ENCODE measurements around the gene TBC1D4.
A peak's percentile ranks its signal among the peaks of the same experiment; 100 is the strongest.
"Not testable (repeated sequence)": the region's sequence is repeated elsewhere in the genome, so short reads cannot be mapped to it uniquely, and the experiment has no call there.

Gene TBC1D4

DNA sequence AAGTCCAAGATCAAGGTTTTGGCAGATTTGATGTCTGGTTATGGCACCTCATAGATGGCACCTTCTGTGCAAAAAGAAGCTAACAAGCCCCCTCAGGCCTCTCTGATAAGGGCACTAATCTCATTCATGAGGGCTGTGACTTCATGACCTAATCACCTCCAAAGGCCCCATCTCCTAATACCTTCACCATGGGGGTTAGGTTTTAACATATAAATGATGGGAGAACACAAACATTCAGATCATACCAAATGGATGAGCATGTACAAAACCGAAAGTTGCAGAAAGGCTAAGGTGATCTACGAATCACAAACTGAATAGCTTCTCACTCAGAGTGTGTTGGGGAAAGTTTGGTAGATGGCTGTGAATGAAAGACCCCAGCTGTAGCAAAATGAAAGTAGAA, 217.4 kb downstream of the TBC1D4 start:
- DNase-seq (ENCODE audit: low spot score) = no peak

DNA sequence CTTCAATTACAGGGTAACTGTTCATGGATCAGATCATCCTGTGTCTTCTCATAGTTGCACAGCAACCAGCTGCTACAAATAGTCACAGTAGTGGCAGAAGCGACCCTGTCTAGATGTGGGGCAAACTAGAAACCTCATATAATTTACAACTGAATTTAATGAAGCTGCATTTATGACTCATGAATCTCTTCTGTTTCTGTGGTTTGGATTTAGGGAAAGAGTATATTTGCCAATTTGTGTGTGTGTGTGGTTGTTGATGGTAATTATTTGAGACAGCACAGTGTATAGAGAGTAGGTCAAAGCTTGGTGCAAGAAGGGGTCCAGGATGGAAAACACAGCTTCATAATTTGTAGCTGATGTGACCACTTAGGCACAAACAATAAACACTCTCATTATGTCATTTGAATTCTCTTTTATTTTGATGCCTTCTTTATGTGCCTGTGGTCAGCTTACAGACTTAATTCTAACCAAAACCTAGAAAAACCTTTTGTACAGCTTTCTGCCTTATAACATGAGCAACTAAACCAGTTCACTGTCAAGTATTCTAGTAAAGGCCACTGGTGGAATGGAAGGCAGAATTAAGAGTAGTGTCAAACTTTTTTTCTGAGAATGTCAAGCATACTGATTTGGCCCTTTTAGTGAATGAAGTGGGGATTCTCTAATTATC, 218.1 kb downstream of the TBC1D4 start:
- no peak for DNase-seq (ENCODE audit: low spot score)

DNA sequence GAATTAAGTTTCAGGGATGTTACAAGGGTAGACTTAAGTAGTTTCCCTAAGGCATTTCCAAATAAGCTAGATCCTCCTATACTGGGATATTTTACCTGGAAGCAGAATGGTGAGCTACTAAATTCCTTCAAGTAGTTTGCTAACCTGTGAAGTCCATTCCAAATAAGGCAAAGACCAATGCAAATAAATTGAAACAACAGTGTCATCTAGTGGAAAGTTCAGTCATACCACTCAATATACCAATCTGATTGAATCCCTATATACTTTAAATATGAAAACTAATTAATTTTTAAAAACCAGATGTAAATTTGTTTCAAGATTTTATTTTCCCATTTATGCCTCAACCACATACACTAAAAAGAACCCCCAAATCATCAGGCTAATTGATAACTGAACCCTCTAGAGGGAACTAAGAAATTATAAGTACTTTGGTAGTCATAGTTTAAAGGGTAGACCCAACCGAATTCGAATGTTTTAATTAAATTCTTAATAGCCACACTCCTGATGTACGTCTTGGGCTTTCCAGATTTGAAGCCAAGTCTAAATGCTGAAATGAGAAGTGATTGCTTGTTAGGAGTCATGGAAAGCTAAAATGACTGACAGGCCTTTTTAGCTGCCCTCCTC, 223.7 kb downstream of the TBC1D4 start:
- peak; percentile 17 for DNase-seq (ENCODE audit: low spot score)

DNA sequence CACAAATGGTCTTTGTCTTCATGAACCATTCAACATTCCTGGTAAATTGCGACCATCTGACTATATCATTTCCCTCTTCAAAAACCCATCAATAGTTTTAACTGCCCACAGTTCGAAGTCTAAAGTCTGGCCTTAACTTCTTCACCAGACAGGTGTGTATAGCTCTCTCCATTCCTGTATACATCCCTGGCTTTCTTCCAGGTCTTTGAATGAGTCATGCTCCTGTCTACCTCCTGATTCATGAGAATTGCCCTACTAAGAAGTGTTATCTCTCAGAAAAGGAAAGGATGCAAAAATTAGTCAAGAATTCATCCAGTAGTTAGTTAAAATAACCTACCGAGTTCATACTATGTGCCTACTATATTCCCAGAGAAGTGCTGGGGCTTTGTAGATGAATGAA, 225.0 kb downstream of the TBC1D4 start:
- DNase-seq (ENCODE audit: low spot score) = peak; percentile 35

DNA sequence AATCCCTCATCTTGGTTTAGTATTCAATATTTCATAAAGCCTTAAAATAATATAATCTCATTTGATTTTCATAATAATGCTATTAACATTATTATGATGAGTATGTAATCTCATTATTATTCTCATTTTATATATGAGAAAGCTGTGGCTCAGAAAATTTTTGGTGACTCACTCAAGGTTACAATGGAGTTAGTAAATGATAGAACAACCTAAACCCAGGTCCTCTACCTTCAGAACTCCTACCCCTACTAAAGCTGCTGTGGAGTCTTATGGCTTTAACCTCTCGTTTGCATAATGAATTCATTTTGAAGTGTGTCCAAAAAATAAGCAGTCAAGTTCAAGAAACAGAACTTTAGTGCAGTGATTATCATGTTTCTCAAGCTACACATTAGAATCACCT, 226.3 kb downstream of the TBC1D4 start:
- no peak for DNase-seq (ENCODE audit: low spot score)

DNA sequence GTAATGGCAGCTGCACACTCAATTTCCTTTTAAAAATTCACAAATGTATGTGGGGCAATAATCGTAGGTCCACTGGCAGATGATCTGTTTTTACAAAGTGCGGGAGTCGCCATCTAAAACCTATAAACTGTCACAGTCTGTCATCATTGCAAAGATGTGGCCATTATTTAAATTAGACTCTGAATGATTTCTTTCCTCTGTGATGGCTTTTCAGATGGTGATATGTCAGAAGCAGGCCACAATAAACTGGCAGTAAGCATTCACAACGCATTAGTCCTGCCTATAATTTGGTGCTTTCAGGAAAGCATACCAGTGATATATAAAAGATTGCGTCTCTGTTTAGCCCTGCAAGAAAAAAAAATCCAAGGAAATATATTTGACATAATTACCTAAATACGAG, 226.8 kb downstream of the TBC1D4 start:
- DNase-seq (ENCODE audit: low spot score) = no peak

DNA sequence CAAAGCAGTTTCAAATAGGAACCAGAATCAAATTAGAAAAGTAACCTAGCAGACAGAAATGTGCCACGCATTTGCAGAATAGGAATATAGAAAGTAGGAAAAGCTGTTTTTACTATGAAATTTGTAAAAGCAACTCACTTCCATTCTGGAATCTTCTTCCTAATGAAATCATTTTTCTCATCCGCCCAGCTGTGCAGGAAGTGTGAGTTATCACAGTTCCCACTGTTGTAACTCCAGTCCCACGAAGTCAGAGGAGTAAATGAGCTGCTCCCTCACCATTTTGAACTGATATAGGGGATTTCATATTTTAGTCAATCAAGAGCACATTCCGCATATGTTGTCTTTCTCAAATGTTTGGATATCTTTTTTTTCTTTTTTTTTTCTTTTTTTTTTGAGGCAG, 230.8 kb downstream of the TBC1D4 start:
- DNase-seq (ENCODE audit: low spot score) = no peak

DNA sequence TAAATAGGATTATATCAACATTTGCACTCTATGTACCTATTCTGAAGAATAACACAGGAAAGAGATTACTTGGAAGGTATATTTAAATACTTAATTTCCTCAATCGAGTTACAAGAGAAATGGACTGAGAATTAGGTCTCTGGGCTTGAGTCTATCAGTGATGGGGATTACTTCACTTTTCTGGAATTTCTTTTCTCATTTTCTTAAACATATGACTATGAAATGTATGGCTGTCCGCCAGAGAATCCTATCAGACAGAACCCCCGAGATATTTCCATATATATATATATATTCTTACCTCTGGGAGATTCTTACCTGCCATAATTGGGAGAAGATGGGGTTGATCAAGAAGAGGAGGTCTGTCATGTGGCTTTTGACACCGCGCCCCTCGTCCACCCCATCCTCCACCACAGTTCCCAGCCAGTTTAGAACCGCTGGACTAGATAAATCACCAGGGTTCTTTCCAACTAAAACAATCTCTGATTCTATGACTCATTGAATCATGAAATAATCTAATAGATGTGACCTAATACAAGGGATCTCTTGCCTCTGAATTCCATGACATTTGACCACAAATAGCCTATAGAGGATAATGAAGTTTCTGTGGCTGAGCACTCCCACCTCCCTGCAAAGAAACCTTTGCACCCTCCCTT, 231.3 kb downstream of the TBC1D4 start:
- DNase-seq (ENCODE audit: low spot score) = no peak

DNA sequence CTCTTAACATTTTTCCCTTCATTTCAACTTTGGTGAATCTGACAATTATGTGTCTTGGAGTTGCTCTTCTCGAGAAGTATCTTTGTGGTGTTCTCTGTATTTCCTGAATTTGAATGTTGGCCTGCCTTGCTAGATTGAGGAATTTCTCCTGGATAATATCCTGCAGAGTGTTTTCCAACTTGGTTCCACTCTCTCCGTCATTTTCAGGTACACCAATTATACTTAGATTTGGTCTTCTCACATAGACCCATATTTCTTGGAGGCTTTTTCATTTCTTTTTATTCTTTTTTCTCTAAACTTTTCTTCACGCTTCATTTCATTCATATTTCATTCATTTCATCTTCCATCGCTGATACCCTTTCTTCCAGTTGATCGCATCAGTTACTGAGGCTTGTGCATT, 236.4 kb downstream of the TBC1D4 start:
- DNase-seq (ENCODE audit: low spot score) = not testable (repeated sequence)

DNA sequence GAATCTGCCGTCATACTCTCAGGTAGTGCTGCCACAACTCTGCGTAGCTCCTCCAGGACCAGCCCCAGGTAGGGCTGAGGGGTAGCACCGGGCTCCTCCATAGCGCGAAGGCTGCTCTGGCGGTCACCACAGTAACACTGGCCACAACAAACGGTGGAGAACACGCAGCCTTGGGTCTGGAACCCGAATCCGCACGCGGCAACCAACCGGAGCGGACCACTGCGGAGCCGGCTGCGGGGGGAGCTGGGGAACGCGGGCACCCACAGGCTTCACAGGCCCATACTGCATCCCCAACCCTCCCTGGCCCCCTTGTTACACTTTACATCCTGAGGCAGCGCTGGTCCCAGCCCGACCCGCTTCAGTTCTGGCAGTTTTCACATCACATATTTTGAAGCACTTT, 241.7 kb downstream of the TBC1D4 start:
- not testable (repeated sequence) for DNase-seq (ENCODE audit: low spot score)

DNA sequence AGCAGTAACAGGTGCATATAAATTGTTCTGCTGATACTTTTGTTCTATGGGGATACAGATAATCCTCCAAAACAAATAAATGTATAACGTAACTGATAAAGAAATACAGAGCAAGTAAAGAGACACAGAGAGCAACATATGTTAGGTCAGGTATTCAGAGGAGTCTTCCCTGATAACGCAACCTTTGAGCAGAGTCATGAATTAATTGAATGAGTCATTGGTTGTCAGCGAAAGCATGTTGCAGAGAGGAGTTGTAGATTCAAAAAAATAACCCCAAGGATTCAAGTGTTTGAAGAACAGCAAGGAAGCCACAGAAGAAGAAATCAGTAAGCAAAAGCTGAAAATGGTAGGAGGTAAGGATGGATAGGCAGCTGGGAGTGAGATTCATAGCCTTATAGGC, 245.2 kb downstream of the TBC1D4 start:
- no peak for DNase-seq (ENCODE audit: low spot score)

Measured in CD4-positive, alpha-beta T cell treated with Interleukin-2 at 100 ng/mL for 4 hours (primary cell).